ENCODE measurements around the gene KCNG4. TPM values are rescaled to one million over a fixed set of nuclear protein-coding genes. Genes with fewer than 3 reads are reported as not detected.

Gene KCNG4
- total and polyA plus RNA-seq, 2 donors from 2014 or later = not detected

DNA sequence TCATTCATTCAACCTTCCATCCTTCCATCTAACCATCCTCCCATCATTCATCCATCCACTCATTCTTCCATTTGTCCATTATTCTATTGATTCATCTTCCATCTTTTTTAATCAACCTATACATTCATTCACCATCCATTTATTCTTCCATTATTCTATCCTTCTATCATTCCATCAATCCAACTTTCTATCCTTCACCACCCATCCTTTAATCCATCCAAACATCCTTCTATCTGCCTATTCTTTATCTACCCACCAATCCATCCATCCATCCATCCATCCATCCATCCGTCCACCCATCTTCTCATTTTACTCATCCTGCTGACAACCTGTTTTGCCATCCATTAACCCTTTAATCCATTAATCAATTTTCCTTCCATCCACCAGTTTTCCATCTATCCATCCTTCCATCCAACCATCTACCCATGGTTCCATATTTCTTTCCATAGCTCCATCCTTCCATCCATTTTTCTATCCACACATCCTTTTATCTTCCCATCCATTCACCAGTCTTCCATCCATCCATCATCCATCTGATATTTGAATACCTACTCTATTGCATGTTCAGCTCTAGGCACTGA is 33.0 kb upstream of the KCNG4 start:
- intact Hi-C loops (cut with DNase I) = loop anchor here (10.0 kb wide), 1 partner anchor 212 kb away; no protein-coding TSS in a partner anchor

DNA sequence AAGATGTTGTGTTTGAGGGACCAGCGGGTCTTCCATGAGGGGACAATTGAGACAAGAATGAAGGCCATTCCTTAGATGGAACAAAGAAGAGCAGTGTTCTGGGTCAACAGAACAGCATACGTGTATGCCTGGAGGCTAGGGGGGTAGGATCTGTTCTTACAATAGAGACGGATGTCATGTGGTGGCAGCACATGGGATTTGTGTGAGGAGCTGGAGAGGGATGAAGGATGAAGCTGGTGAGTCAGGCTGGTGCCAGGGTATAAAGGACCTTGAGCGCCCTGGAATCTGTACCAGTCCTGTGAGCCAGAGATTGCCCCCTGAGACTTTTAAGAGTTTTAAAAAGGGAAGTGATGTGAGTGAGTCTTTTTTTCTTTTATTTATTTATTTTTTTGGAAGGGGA is 32.1 kb upstream of the KCNG4 start:
- DNase-seq = no peak
- Histone ChIP-seq H3K4me3 (ENCODE audit: low read length in 3 of 3) (no peak overlapping the region), H3K4me1 (ENCODE audit: control insufficient read depth in 2 of 3, insufficient read depth in 2 of 3, low read depth in 1 of 3, low read length in 3 of 3) (peaks cover 0 to 17% (median 6%) of the 10 kb centered on the region in 3 donors), H3K27me3 (ENCODE audit: control insufficient read depth, insufficient read depth, low read length) (no peaks in the 10 kb centered on the region), H3K9ac (ENCODE audit: low read length in 3 of 3) (no peak overlapping the region), H3K36me3 (ENCODE audit: control insufficient read depth in 2 of 3, insufficient read depth in 3 of 3, low read length in 3 of 3) (no peaks in the 10 kb centered on the region), H3K9me3 (ENCODE audit: control insufficient read depth in 2 of 3, insufficient read depth in 1 of 3, low read length in 3 of 3) (no peaks in the 10 kb centered on the region), H3K27ac (ENCODE audit: low read depth in 2 of 2, low read length in 2 of 2) (no peak overlapping the region)
- intact Hi-C loops (cut with DNase I) = loop anchor here (10.0 kb wide), 1 partner anchor 213 kb away; no protein-coding TSS in a partner anchor
- no peak for FAIRE-seq
- TF ChIP-seq, protein P1, sequence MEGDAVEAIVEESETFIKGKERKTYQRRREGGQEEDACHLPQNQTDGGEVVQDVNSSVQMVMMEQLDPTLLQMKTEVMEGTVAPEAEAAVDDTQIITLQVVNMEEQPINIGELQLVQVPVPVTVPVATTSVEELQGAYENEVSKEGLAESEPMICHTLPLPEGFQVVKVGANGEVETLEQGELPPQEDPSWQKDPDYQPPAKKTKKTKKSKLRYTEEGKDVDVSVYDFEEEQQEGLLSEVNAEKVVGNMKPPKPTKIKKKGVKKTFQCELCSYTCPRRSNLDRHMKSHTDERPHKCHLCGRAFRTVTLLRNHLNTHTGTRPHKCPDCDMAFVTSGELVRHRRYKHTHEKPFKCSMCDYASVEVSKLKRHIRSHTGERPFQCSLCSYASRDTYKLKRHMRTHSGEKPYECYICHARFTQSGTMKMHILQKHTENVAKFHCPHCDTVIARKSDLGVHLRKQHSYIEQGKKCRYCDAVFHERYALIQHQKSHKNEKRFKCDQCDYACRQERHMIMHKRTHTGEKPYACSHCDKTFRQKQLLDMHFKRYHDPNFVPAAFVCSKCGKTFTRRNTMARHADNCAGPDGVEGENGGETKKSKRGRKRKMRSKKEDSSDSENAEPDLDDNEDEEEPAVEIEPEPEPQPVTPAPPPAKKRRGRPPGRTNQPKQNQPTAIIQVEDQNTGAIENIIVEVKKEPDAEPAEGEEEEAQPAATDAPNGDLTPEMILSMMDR (IDR thresholded peaks at IDR 0.05; ENCODE audit: borderline replicate concordance, extremely low read depth, insufficient read depth) = no peak

More for the DNA sequence above, 33.0 kb upstream of the KCNG4 start:
- H3K27me3 ChIP-seq (ENCODE audit: control insufficient read depth, insufficient read depth, low read length) = no peaks in the 10 kb centered on the region
- no peak for FAIRE-seq
- DNase-seq = no peak
- H3K4me1 ChIP-seq (ENCODE audit: control insufficient read depth in 2 of 3, insufficient read depth in 2 of 3, low read depth in 1 of 3, low read length in 3 of 3) = peaks cover 0 to 8% (median 4%) of the 10 kb centered on the region in 3 donors
- no peak overlapping the region for H3K4me3 ChIP-seq (ENCODE audit: low read length in 3 of 3)
- H3K27ac ChIP-seq (ENCODE audit: low read depth in 2 of 2, low read length in 2 of 2) = no peak overlapping the region
- no peak overlapping the region for H3K9ac ChIP-seq (ENCODE audit: low read length in 3 of 3)
- no peaks in the 10 kb centered on the region for H3K36me3 ChIP-seq (ENCODE audit: control insufficient read depth in 2 of 3, insufficient read depth in 3 of 3, low read length in 3 of 3)
- TF ChIP-seq, protein P1 (IDR thresholded peaks at IDR 0.05; ENCODE audit: borderline replicate concordance, extremely low read depth, insufficient read depth) = no peak
- no peaks in the 10 kb centered on the region for H3K9me3 ChIP-seq (ENCODE audit: control insufficient read depth in 2 of 3, insufficient read depth in 1 of 3, low read length in 3 of 3)

DNA sequence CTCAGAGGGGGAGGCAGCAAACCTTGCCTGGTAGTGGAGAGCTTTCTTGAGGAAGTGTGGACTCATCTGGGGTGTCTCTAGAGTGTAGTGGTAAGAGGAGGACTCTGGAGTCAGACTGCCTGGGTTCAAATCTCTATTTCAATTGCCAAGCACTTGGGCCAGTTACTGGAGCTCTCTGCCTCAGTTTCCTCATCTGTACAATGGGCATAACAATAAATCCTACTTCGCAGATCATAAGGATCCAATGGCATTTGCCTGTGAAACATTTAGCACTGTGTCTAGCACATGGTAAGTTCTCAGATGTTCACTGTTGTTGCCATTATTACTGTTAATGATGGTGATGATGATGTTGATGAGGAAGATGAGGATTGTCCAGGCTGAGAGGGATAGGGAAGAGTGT is 31.2 kb upstream of the KCNG4 start:
- TF ChIP-seq, protein P1 (IDR thresholded peaks at IDR 0.05; ENCODE audit: borderline replicate concordance, extremely low read depth, insufficient read depth) = no peak
- intact Hi-C loops (cut with DNase I) = loop anchor here (10.0 kb wide), 1 partner anchor 214 kb away; no protein-coding TSS in a partner anchor
- DNase-seq (no peak), FAIRE-seq (no peak)
- H3K27ac ChIP-seq (ENCODE audit: low read depth in 2 of 2, low read length in 2 of 2) = no peak overlapping the region
- peaks cover 0 to 20% (median 8%) of the 10 kb centered on the region in 3 donors for H3K4me1 ChIP-seq (ENCODE audit: control insufficient read depth in 2 of 3, insufficient read depth in 2 of 3, low read depth in 1 of 3, low read length in 3 of 3)
- H3K27me3 ChIP-seq (ENCODE audit: control insufficient read depth, insufficient read depth, low read length) = no peaks in the 10 kb centered on the region
- H3K36me3 ChIP-seq (ENCODE audit: control insufficient read depth in 2 of 3, insufficient read depth in 3 of 3, low read length in 3 of 3) = no peaks in the 10 kb centered on the region
- no peaks in the 10 kb centered on the region for H3K9me3 ChIP-seq (ENCODE audit: control insufficient read depth in 2 of 3, insufficient read depth in 1 of 3, low read length in 3 of 3)
- no peak overlapping the region for H3K4me3 ChIP-seq (ENCODE audit: low read length in 3 of 3)
- H3K9ac ChIP-seq (ENCODE audit: low read length in 3 of 3) = no peak overlapping the region
